Panc1 (cell line): ENCODE data around the gene SEC22C. TPM values are rescaled to one million over a fixed set of nuclear protein-coding genes. Genes with fewer than 3 reads are reported as not detected.

Experiments
- ATAC-seq: fragments of 200-7000 bp; cut with Tn5 transposase; 2 replicates; pipeline ENCODE4 v1.9.1; 2020; ENCODE audit warnings: mild to moderate bottlenecking, moderate library complexity
- BruUV-seq: library from RNA; stranded (reverse); fragments of 400-500 nt; replicated peaks from 2 replicates; lab custom pipeline; 2021; lab: Mats Ljungman, UMichigan
- CTCF ChIA-PET: fragments of 300-600 bp; sonication (Branson Sonifier 250); formaldehyde crosslinking; loops from one replicate; lab custom pipeline; 2022; ENCODE audit warnings: antibody characterized with exemption; lab: Charles Lee
- POLR2A ChIA-PET: fragments of 300-600 bp; sonication (Branson Sonifier 250); formaldehyde crosslinking; loops from one replicate; lab custom pipeline; 2022; ENCODE audit warnings: antibody characterized with exemption; lab: Charles Lee
- DNase-seq: peaks from one replicate; pipeline ENCODE4 v3.0.0-alpha.2; 2010; ENCODE audit warnings: low read depth, low spot score
- H3K27ac ChIP-seq: 2 replicates; pipeline ENCODE4 v1.5.1; 2011; ENCODE audit warnings: mild to moderate bottlenecking, low read length, inconsistent platforms
- H3K27me3 ChIP-seq: fragments of 200-500 bp; sonication (Bioruptor generic); 2 replicates; pipeline ENCODE4 v1.6.0; 2014; ENCODE audit warnings: low read length, inconsistent platforms; ENCODE audit not compliant: control insufficient read depth, insufficient read depth
- H3K36me3 ChIP-seq: fragments of 200-500 bp; sonication (Bioruptor generic); 2 replicates; pipeline ENCODE4 v1.5.1; 2014; ENCODE audit warnings: inconsistent platforms, mild to moderate bottlenecking, low read length, moderate library complexity; ENCODE audit not compliant: control insufficient read depth, insufficient read depth
- H3K4me1 ChIP-seq: 2 replicates; pipeline ENCODE4 v1.5.1; 2011; ENCODE audit warnings: inconsistent platforms, mild to moderate bottlenecking, low read length, moderate library complexity; ENCODE audit not compliant: control insufficient read depth, insufficient read depth
- H3K4me3 ChIP-seq, 2 experiments: 2 replicates each; pipeline ENCODE4 v1.5.1; 2011 to 2012; ENCODE audit warnings: low read depth in 2 of 2, low read length in 2 of 2, mild to moderate bottlenecking in 2 of 2, inconsistent platforms in 1 of 2, moderate library complexity in 1 of 2
- H3K9me3 ChIP-seq: fragments of 200-500 bp; sonication (Bioruptor generic); 2 replicates; pipeline ENCODE4 v1.5.1; 2014; ENCODE audit warnings: low read depth, mild to moderate bottlenecking, inconsistent platforms, low read length, moderate library complexity; ENCODE audit not compliant: control insufficient read depth, insufficient read depth
- POLR2AphosphoS5 ChIP-seq: IDR thresholded peaks from 2 replicates; pipeline ENCODE4 v1.6.1; 2012; ENCODE audit warnings: mild to moderate bottlenecking, low read depth, low read length, moderate library complexity
- SIN3A ChIP-seq: IDR thresholded peaks from 2 replicates; pipeline ENCODE4 v1.6.1; 2012; ENCODE audit warnings: low read depth, mild to moderate bottlenecking, low read length, moderate library complexity, borderline replicate concordance; ENCODE audit not compliant: insufficient read depth
- TCF7L2 ChIP-seq: IDR thresholded peaks from 2 replicates; pipeline ENCODE4 v1.6.1; 2011; ENCODE audit warnings: mild to moderate bottlenecking, low read depth, low read length, inconsistent platforms
- in situ Hi-C: cut with HindIII; loops from 2 replicates; pipeline ENCODE4 v1.10.0; 2016; ENCODE audit warnings: low sequenced_read_pairs, low pct_unique_long_range_greater_than_20kb
- intact Hi-C: fragments of 100-400 bp; cut with micrococcal nuclease; formaldehyde crosslinking; loops from one replicate; pipeline ENCODE4 v1.10.0; 2022; ENCODE audit not compliant: unreplicated experiment
- total RNA-seq: library from RNA; stranded (reverse); gene quantifications from one replicate; pipeline ENCODE4 v1.2.1, GENCODE V29; 2021; ENCODE audit not compliant: unreplicated experiment
- TF ChIP-seq, protein P1 (sequence below), 2 experiments: IDR thresholded peaks; 2 replicates each; pipeline ENCODE4 v1.6.1; 2011 to 2012; ENCODE audit warnings: low read depth in 2 of 2, control low read depth in 1 of 2, low read length in 1 of 2, mild to moderate bottlenecking in 1 of 2, moderate library complexity in 1 of 2; ENCODE audit not compliant: insufficient read depth in 1 of 2
- TF ChIP-seq, protein P2 (sequence below): fragments of 450-650 bp; IDR thresholded peaks from 2 replicates; pipeline ENCODE4 v1.5.1; 2017; ENCODE audit warnings: mild to moderate bottlenecking

The SEC22C gene
- total RNA-seq, 1 experiment from 2014 or later, result 45.9 TPM

DNA sequence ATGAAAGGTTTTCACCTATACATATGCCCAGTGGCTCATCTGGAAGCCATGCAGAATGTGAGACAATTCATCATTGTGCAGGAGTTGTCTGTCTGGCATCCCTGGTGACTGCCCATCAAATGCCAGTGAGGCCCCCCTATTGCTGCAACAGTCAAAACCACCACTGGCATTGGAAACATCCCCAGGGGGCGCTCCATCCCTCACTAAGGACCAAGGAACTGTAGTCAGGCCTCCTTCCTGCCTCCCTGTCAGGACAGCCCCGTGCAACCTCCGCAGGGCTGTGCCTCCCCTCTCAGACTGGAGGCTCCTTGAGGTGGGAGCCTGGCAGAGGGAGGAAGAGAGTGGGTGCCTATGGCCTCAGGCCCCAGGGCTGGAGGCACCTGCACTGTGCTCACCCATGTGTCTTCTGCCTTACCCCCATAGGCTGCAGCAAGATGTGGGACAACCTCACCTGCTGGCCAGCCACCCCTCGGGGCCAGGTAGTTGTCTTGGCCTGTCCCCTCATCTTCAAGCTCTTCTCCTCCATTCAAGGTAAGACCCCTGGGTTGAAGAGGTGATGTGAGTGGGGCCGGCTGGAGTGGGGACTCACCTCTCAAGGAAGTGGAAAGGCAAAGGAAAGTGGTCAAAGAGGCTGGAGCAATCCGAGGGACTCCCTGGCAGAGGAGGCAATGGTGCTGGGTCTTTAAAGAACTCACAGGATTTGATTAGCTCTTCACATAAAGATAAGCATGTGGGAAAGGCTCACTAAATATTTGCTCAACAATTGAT lies 62.8 kb downstream of the SEC22C start:
- ChIA-PET POLR2A (no interaction called here), CTCF (no interaction called here)
- no peak for ATAC-seq
- BruUV-seq, result no TSS peak
- TF ChIP-seq, protein P1, sequence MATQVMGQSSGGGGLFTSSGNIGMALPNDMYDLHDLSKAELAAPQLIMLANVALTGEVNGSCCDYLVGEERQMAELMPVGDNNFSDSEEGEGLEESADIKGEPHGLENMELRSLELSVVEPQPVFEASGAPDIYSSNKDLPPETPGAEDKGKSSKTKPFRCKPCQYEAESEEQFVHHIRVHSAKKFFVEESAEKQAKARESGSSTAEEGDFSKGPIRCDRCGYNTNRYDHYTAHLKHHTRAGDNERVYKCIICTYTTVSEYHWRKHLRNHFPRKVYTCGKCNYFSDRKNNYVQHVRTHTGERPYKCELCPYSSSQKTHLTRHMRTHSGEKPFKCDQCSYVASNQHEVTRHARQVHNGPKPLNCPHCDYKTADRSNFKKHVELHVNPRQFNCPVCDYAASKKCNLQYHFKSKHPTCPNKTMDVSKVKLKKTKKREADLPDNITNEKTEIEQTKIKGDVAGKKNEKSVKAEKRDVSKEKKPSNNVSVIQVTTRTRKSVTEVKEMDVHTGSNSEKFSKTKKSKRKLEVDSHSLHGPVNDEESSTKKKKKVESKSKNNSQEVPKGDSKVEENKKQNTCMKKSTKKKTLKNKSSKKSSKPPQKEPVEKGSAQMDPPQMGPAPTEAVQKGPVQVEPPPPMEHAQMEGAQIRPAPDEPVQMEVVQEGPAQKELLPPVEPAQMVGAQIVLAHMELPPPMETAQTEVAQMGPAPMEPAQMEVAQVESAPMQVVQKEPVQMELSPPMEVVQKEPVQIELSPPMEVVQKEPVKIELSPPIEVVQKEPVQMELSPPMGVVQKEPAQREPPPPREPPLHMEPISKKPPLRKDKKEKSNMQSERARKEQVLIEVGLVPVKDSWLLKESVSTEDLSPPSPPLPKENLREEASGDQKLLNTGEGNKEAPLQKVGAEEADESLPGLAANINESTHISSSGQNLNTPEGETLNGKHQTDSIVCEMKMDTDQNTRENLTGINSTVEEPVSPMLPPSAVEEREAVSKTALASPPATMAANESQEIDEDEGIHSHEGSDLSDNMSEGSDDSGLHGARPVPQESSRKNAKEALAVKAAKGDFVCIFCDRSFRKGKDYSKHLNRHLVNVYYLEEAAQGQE (IDR thresholded peaks at IDR 0.05; ENCODE audit: insufficient read depth in 1 of 2, low read depth in 2 of 2, low read length in 1 of 2), result no peak
- no peak for TF ChIP-seq TCF7L2
- TF ChIP-seq POLR2AphosphoS5, result no peak
- TF ChIP-seq, protein P2, sequence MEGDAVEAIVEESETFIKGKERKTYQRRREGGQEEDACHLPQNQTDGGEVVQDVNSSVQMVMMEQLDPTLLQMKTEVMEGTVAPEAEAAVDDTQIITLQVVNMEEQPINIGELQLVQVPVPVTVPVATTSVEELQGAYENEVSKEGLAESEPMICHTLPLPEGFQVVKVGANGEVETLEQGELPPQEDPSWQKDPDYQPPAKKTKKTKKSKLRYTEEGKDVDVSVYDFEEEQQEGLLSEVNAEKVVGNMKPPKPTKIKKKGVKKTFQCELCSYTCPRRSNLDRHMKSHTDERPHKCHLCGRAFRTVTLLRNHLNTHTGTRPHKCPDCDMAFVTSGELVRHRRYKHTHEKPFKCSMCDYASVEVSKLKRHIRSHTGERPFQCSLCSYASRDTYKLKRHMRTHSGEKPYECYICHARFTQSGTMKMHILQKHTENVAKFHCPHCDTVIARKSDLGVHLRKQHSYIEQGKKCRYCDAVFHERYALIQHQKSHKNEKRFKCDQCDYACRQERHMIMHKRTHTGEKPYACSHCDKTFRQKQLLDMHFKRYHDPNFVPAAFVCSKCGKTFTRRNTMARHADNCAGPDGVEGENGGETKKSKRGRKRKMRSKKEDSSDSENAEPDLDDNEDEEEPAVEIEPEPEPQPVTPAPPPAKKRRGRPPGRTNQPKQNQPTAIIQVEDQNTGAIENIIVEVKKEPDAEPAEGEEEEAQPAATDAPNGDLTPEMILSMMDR, result no peak
- no peak for TF ChIP-seq SIN3A
- H3K4me3 ChIP-seq, result no peak overlapping the region
- DNase-seq, result no peak
- in situ Hi-C loops, result no loop called here
- no peak overlapping the region for H3K27ac ChIP-seq
- H3K4me1 ChIP-seq, result no peaks in the 10 kb centered on the region
- no peaks in the 10 kb centered on the region for H3K27me3 ChIP-seq
- intact Hi-C loops, result no loop called here
- H3K36me3 ChIP-seq, result no peaks in the 10 kb centered on the region
- H3K9me3 ChIP-seq, result no peaks in the 10 kb centered on the region

DNA sequence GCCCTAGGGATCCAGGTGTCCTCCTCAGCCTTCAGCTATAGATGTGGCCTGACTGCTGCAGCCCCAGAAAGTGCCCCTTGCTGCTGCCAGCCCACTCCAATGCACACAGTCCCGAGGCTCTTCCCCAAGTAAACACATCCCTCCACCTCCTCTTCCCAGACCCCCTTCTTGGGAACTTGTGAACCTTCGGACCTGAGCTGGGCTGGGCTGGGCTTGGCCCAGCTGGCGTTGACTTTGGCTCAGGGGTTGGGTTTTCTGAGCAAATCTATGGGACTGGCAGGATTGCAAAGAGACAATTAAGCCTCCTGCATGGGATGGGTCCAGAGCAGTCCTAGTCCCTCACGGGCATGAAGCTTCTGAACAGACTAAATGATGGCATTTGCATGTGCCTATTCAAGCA lies 64.7 kb downstream of the SEC22C start:
- DNase-seq (no peak), ATAC-seq (no peak)
- Histone ChIP-seq H3K27ac (no peak overlapping the region), H3K9me3 (no peaks in the 10 kb centered on the region), H3K4me1 (no peaks in the 10 kb centered on the region), H3K27me3 (no peaks in the 10 kb centered on the region), H3K4me3 (no peak overlapping the region), H3K36me3 (no peaks in the 10 kb centered on the region)
- TF ChIP-seq, protein P1 (IDR thresholded peaks at IDR 0.05; ENCODE audit: insufficient read depth in 1 of 2, low read depth in 2 of 2, low read length in 1 of 2), result no peak
- TF ChIP-seq TCF7L2, result no peak
- no peak for TF ChIP-seq POLR2AphosphoS5
- TF ChIP-seq, protein P2, result no peak
- TF ChIP-seq SIN3A, result no peak
- ChIA-PET CTCF (no interaction called here), POLR2A (no interaction called here)
- intact Hi-C loops (no loop called here), in situ Hi-C loops (no loop called here)
- BruUV-seq, result no TSS peak
